Brain microvascular endothelial cell (primary cell): Measurements from ENCODE around the gene CDC42EP2.
A peak's percentile ranks its signal among the peaks of the same experiment; 100 is the strongest.

Source experiments
- DNase-seq: peaks from one replicate; pipeline ENCODE4 v3.0.0-alpha.2; 2020
- H3K27ac ChIP-seq: fragments of 250-450 bp; sonication (Bioruptor Pico); 2 replicates; pipeline ENCODE4 v1.5.1; 2020; ENCODE audit warnings: mild to moderate bottlenecking, moderate library complexity
- H3K27me3 ChIP-seq: fragments of 250-450 bp; sonication (Bioruptor Pico); replicated peaks from 2 replicates; pipeline ENCODE4 v1.5.1; 2020; ENCODE audit warnings: mild to moderate bottlenecking
- H3K36me3 ChIP-seq: fragments of 250-450 bp; sonication (Bioruptor Pico); replicated peaks from 2 replicates; pipeline ENCODE4 v1.5.1; 2020; ENCODE audit warnings: mild to moderate bottlenecking
- H3K4me3 ChIP-seq: 2 replicates; pipeline ENCODE4 v1.5.1; 2011; ENCODE audit warnings: low read depth, mild to moderate bottlenecking, control low read depth, low read length, moderate library complexity
- in situ Hi-C: cut with HindIII; loops from 2 replicates; pipeline ENCODE4 v1.10.0; 2017; ENCODE audit warnings: low sequenced_read_pairs, low pct_ligation_motif_present
- TF ChIP-seq, protein P1 (sequence below): IDR thresholded peaks from 2 replicates; pipeline ENCODE4 v1.5.1; 2011; ENCODE audit warnings: low read depth, mild to moderate bottlenecking, moderate library complexity, low read length, control low read depth, inconsistent platforms; ENCODE audit errors: missing control alignments

Gene CDC42EP2

DNA sequence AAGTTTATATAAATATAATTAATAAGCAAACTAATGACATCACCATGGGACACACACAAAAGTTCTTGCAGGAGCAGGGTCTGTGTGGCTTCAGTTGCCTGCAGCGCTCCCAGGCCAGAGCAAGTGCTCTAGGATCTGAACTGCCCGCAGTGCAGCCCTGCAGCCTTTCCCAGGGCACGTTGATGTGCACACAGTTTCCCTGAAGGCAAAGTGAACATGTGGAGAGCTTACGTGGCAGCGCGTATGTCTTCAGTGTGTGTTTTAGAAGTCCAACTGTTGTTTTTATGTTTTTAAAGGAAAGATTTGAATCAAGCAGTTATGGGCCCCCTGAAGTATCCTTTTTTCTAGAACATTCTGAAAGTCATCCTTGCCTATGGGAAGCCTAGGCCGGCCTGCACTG, 38.7 kb downstream of the CDC42EP2 start:
- H3K27ac ChIP-seq = no peak overlapping the region
- DNase-seq = no peak
- peaks cover 43% of the 10 kb centered on the region for H3K36me3 ChIP-seq
- in situ Hi-C loops = no loop called here
- H3K4me3 ChIP-seq = no peak overlapping the region
- TF ChIP-seq, protein P1, sequence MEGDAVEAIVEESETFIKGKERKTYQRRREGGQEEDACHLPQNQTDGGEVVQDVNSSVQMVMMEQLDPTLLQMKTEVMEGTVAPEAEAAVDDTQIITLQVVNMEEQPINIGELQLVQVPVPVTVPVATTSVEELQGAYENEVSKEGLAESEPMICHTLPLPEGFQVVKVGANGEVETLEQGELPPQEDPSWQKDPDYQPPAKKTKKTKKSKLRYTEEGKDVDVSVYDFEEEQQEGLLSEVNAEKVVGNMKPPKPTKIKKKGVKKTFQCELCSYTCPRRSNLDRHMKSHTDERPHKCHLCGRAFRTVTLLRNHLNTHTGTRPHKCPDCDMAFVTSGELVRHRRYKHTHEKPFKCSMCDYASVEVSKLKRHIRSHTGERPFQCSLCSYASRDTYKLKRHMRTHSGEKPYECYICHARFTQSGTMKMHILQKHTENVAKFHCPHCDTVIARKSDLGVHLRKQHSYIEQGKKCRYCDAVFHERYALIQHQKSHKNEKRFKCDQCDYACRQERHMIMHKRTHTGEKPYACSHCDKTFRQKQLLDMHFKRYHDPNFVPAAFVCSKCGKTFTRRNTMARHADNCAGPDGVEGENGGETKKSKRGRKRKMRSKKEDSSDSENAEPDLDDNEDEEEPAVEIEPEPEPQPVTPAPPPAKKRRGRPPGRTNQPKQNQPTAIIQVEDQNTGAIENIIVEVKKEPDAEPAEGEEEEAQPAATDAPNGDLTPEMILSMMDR = no peak
- H3K27me3 ChIP-seq = peaks cover 5% of the 10 kb centered on the region

DNA sequence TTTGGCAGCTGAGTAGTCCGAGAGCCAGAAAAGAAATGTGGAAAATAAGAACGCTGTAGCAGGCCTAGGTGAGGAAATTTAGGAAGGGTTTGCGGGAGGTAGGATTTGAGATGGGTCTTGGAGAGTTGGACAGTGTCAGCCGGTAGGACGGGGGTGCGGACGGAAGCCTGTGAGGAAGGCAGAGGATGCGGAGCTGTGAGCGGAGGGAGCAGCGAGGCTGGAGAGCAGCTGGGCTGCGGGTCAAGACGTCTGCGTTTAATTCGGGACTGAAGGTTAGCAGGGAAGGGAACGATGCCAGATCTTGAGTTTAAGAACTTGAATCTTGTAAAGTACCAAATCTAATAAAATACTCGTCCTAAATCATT, 39.2 kb downstream of the CDC42EP2 start:
- TF ChIP-seq, protein P1 = no peak
- DNase-seq = no peak
- H3K4me3 ChIP-seq = peak overlapping the region; percentile 22
- H3K27me3 ChIP-seq = peaks cover 5% of the 10 kb centered on the region
- peaks cover 38% of the 10 kb centered on the region for H3K36me3 ChIP-seq
- no peak overlapping the region for H3K27ac ChIP-seq
- in situ Hi-C loops = no loop called here

DNA sequence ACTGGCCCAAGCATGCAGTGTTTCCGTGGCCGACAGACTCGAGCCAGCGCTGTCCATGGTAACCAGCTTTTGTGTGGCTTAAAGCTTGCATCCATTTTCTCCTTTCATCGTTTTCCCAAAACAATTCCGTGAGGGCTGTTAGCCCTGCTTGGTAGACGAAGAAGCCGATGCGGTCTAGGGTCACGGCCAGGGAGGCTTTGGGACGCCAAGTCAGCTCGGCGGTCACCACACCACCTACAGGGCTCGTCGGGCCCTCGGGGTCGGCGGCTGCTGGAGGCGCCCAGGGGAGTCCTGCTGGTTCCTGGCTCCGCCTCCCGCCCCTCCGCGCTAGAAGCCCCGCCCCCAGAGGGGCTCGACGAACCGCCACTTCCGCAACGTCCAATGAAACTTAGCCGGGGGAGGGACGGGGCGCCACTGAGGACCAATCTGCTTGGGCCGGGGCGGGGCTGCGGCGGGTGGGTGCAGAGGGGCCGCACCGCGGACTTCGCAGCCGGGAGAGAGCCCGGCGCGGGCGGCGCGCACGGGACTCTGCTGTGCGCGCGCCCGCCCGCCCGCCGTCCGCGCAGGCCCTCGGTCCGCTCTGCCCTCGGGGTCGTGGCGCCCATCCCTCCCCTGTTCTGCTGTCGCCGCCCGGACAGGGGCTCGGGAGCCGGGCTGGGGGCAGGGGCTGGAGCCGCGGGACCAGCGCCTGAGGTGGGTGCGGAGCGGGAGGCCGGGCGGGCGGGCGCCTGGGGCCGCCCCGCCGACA, 39.8 kb downstream of the CDC42EP2 start, which contains the start of gene TIGD3:
TIGD3 (plus strand) TSS at position 487 of the 748 bp plus-strand sequence. CDS start 1,058 bp downstream, outside the sequence.
- DNase-seq = peak; percentile 92
- in situ Hi-C loops = no loop called here
- peaks cover 5% of the 10 kb centered on the region for H3K27me3 ChIP-seq
- H3K36me3 ChIP-seq = peaks cover 33% of the 10 kb centered on the region
- H3K4me3 ChIP-seq = peak within 1 kb of the TSS; percentile 61
- TF ChIP-seq, protein P1 = peak; percentile 2
- no peak within 1 kb of the TSS for H3K27ac ChIP-seq

DNA sequence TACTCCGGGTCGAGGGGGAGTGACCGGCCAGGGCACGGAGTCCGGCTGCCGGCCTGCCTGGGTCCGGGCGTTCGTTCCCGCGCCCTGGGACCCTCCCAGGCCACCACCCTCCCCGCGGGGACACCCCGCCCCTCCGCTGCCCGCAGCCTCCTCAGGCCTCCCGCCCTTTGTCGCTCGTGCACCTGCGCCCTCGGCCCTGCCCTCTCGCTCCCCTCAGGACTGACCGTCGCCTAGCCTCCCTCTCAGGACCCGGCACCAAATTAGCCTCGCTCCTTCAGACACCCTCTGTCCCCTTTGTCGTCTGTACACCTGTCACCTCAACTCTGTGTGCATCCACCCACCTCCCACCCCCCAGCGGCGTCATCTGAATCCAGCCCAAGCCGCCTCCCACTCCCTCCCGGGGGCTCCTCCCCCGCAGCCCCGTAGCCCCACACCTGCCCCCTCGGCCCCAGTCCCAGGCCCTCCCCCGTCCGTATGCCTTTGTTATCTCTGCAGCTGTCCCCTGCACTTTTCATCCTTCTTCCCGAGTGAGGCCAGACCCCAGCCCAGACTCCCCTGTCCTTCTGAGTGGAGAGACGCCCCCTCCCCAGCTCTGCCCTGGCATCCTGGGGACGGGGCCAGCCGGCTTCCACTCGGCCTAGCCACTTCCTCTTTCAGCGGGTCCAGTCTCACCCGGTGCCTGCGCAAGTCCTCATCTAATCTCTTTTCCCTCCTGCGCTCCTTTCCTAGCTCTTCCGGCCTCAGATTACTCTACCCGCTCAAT, 40.5 kb downstream of the CDC42EP2 start:
- H3K27me3 ChIP-seq = peaks cover 5% of the 10 kb centered on the region
- in situ Hi-C loops = no loop called here
- peak overlapping the region; percentile 45 for H3K4me3 ChIP-seq
- TF ChIP-seq, protein P1 = no peak
- no peak for DNase-seq
- H3K27ac ChIP-seq = no peak overlapping the region
- peaks cover 26% of the 10 kb centered on the region for H3K36me3 ChIP-seq

DNA sequence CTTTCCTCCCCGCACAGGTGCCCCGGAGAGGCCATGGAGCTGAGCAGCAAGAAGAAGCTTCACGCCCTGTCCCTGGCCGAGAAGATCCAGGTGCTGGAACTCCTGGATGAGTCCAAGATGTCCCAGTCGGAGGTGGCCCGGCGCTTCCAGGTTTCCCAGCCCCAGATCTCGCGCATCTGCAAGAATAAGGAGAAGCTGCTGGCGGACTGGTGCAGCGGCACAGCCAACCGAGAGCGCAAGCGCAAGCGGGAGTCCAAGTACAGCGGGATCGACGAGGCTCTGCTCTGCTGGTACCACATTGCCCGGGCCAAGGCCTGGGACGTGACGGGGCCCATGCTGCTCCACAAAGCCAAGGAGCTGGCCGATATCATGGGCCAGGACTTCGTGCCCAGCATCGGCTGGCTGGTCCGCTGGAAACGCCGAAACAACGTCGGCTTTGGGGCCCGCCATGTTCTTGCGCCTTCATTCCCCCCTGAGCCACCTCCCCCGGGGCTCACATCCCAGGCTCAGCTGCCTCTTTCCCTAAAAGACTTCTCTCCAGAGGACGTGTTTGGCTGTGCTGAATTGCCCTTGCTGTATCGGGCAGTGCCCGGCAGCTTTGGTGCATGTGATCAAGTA, 41.2 kb downstream of the CDC42EP2 start:
- in situ Hi-C loops = no loop called here
- H3K4me3 ChIP-seq = peak overlapping the region; percentile 27
- peaks cover 20% of the 10 kb centered on the region for H3K36me3 ChIP-seq
- DNase-seq = peak; percentile 38
- H3K27me3 ChIP-seq = peaks cover 5% of the 10 kb centered on the region
- TF ChIP-seq, protein P1 = no peak
- H3K27ac ChIP-seq = no peak overlapping the region
